PC-9 (cell line): ENCODE measurements around the gene ANKRD1. TPM values are rescaled to one million over a fixed set of nuclear protein-coding genes. Genes with fewer than 3 reads are reported as not detected.

Experiments used
- BruUV-seq: library from RNA; stranded (reverse); fragments of 400-500 nt; replicated peaks from 2 replicates; lab custom pipeline; 2021; lab: Mats Ljungman, UMichigan
- CTCF ChIA-PET: fragments of 300-600 bp; sonication (Branson Sonifier 250); formaldehyde crosslinking; loops from one replicate; lab custom pipeline; 2022; ENCODE audit warnings: antibody characterized with exemption; lab: Charles Lee
- POLR2A ChIA-PET: fragments of 300-600 bp; sonication (Branson Sonifier 250); formaldehyde crosslinking; loops from one replicate; lab custom pipeline; 2022; ENCODE audit warnings: antibody characterized with exemption; ENCODE audit not compliant: unreplicated experiment; lab: Charles Lee
- DNase-seq, 2 experiments: peaks; one replicate each; pipeline versions ENCODE4 v3.0.0 to v3.0.0-alpha.2; 2015 to 2022; ENCODE audit warnings: mixed read lengths in 1 of 2
- H2AFZ ChIP-seq: fragments of 200-600 bp; sonication (generic); 2 replicates; pipeline ENCODE4 v1.8.1; 2017; ENCODE audit warnings: antibody characterized with exemption
- H3F3A ChIP-seq: fragments of 200-600 bp; sonication (generic); 2 replicates; pipeline ENCODE4 v1.8.1; 2017; ENCODE audit warnings: antibody characterized with exemption, mild to moderate bottlenecking, low read depth; ENCODE audit not compliant: insufficient read depth
- H3K27ac ChIP-seq: fragments of 200-600 bp; sonication (generic); 2 replicates; pipeline ENCODE4 v1.6.1; 2016; ENCODE audit warnings: mixed run types
- H3K27me3 ChIP-seq: fragments of 200-600 bp; sonication (generic); 2 replicates; pipeline ENCODE4 v1.6.1; 2016; ENCODE audit warnings: low read depth, mixed run types; ENCODE audit not compliant: insufficient read depth
- H3K36me3 ChIP-seq: fragments of 200-600 bp; sonication (generic); 2 replicates; pipeline ENCODE4 v1.6.1; 2016; ENCODE audit warnings: low read depth, mixed run types
- H3K4me1 ChIP-seq: fragments of 200-600 bp; sonication (generic); replicated peaks from 2 replicates; pipeline ENCODE4 v1.6.1; 2016; ENCODE audit warnings: mixed run types; ENCODE audit not compliant: insufficient read depth
- H3K4me2 ChIP-seq: fragments of 200-600 bp; sonication (generic); 2 replicates; pipeline ENCODE4 v1.6.1; 2017; ENCODE audit warnings: mixed run types
- H3K4me3 ChIP-seq: fragments of 200-600 bp; sonication (generic); 2 replicates; pipeline ENCODE4 v1.6.1; 2016; ENCODE audit warnings: mixed run types
- H3K79me2 ChIP-seq: fragments of 200-600 bp; sonication (generic); 2 replicates; pipeline ENCODE4 v1.6.1; 2017; ENCODE audit warnings: low read depth, mixed run types
- H3K9me2 ChIP-seq: fragments of 200-600 bp; sonication (generic); 2 replicates; pipeline ENCODE4 v1.8.1; 2017; ENCODE audit warnings: mild to moderate bottlenecking; ENCODE audit not compliant: insufficient read depth
- H3K9me3 ChIP-seq: fragments of 200-600 bp; sonication (generic); 2 replicates; pipeline ENCODE4 v1.8.1; 2016; ENCODE audit warnings: low read depth; ENCODE audit not compliant: insufficient read depth
- H4K20me1 ChIP-seq: fragments of 200-600 bp; sonication (generic); 2 replicates; pipeline ENCODE4 v1.8.1; 2017; ENCODE audit not compliant: insufficient read depth
- EZH2 ChIP-seq: fragments of 200-600 bp; sonication (generic); IDR thresholded peaks from 2 replicates; pipeline ENCODE4 v1.8.0; 2017; ENCODE audit warnings: antibody characterized with exemption, low read depth
- intact Hi-C: fragments of 100-400 bp; cut with micrococcal nuclease; formaldehyde crosslinking; loops from one replicate; pipeline ENCODE4 v1.10.0; 2022; ENCODE audit not compliant: unreplicated experiment
- total RNA-seq: library from RNA; stranded (reverse); gene quantifications from 2 replicates; pipeline ENCODE4 v1.2.3, GENCODE V29; 2021
- TF ChIP-seq, protein P1 (sequence below): fragments of 200-600 bp; sonication (generic); conservative IDR thresholded peaks from 2 replicates; pipeline ENCODE4 v1.6.1; 2017; ENCODE audit warnings: mixed run types, antibody characterized with exemption, mild to moderate bottlenecking, moderate library complexity

ANKRD1 gene
- total RNA-seq, 1 experiment from 2014 or later, result 6.7 TPM

DNA sequence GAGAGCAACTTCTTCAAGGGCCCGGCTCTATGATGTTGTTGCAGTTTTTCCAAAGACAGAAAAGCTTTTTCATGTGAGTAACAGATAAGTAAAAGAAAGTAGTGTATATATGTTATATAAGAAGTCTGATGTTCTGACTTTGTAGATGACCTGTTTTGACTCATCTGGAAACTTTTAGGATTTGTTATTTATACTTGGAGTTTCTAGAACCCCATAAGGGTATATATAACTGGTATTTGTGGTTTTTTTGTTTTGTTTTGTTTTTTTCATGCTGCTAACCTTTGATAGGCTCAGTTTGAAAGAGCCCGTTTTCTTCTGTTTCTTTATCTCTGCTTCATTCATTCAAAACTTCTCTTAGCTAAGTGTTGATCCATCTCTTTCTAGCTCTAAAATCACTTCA lies 41.8 kb downstream of the ANKRD1 start:
- no peaks in the 10 kb centered on the region for H3K36me3 ChIP-seq
- CTCF ChIA-PET, result no interaction called here
- BruUV-seq, result no TSS peak

DNA sequence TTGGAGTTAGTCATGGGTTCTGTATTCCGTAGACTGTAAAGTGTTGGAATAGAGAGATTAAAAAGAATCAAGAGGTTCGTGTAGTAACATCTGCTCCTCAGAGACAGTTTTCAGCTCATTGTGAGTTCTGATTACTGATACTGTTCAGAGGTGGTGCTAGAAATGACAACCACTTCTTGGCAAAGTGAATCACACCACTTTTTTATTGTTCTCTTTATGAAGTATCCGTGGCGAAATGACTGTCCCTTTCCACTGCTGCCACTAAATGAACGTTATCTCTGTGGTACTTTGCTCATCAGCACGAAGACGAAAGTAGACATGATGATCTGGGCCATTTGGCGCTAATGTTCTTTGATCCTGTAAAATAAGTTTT lies 48.3 kb downstream of the ANKRD1 start:
- TF ChIP-seq, protein P1, sequence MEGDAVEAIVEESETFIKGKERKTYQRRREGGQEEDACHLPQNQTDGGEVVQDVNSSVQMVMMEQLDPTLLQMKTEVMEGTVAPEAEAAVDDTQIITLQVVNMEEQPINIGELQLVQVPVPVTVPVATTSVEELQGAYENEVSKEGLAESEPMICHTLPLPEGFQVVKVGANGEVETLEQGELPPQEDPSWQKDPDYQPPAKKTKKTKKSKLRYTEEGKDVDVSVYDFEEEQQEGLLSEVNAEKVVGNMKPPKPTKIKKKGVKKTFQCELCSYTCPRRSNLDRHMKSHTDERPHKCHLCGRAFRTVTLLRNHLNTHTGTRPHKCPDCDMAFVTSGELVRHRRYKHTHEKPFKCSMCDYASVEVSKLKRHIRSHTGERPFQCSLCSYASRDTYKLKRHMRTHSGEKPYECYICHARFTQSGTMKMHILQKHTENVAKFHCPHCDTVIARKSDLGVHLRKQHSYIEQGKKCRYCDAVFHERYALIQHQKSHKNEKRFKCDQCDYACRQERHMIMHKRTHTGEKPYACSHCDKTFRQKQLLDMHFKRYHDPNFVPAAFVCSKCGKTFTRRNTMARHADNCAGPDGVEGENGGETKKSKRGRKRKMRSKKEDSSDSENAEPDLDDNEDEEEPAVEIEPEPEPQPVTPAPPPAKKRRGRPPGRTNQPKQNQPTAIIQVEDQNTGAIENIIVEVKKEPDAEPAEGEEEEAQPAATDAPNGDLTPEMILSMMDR, result no peak
- TF ChIP-seq EZH2, result no peak
- Histone ChIP-seq H3K9me2 (no peaks in the 10 kb centered on the region), H3F3A (no peaks in the 10 kb centered on the region), H3K4me1 (peaks cover 15% of the 10 kb centered on the region), H3K4me2 (peak overlapping the region; percentile 97), H4K20me1 (no peaks in the 10 kb centered on the region), H3K9me3 (no peaks in the 10 kb centered on the region; the same call in 1 of the 2 replicates), H3K79me2 (peaks cover 20% of the 10 kb centered on the region), H3K27me3 (no peaks in the 10 kb centered on the region), H3K27ac (no peak overlapping the region), H2AFZ (peak overlapping the region; percentile 96), H3K4me3 (peak overlapping the region; percentile 78), H3K36me3 (no peaks in the 10 kb centered on the region)
- ChIA-PET CTCF (interaction anchor here (0.7 to 1.1 kb wide), 2 partner anchors 122 to 152 kb away, joined by 4 read pairs; no protein-coding TSS in a partner anchor), POLR2A (no interaction called here)
- DNase-seq, result no peak
- intact Hi-C loops, result loop anchor here (5.0 kb wide), 1 partner anchor 1445 kb away; no protein-coding TSS in a partner anchor
- TSS peak; percentile 41 for BruUV-seq

More for the DNA sequence above, 41.8 kb downstream of the ANKRD1 start:
- H3K27ac ChIP-seq, result no peak overlapping the region
- intact Hi-C loops, result no loop called here
- no peaks in the 10 kb centered on the region; the same call in 1 of the 2 replicates for H3F3A ChIP-seq
- H3K9me2 ChIP-seq, result no peaks in the 10 kb centered on the region
- H3K4me3 ChIP-seq, result no peak overlapping the region
- H3K79me2 ChIP-seq, result no peaks in the 10 kb centered on the region
- H4K20me1 ChIP-seq, result no peaks in the 10 kb centered on the region
- peaks cover under 1% of the 10 kb centered on the region; the same call in 1 of the 2 replicates for H3K4me1 ChIP-seq
- no peaks in the 10 kb centered on the region for H3K27me3 ChIP-seq
- no peak for DNase-seq
- no peak for TF ChIP-seq EZH2
- TF ChIP-seq, protein P1, result no peak
- no peak overlapping the region for H2AFZ ChIP-seq
- POLR2A ChIA-PET, result interaction anchor here (0.6 kb wide), 1 partner anchor 596 kb away, joined by 6 read pairs; no protein-coding TSS in a partner anchor
- H3K9me3 ChIP-seq, result no peaks in the 10 kb centered on the region
- no peak overlapping the region for H3K4me2 ChIP-seq

DNA sequence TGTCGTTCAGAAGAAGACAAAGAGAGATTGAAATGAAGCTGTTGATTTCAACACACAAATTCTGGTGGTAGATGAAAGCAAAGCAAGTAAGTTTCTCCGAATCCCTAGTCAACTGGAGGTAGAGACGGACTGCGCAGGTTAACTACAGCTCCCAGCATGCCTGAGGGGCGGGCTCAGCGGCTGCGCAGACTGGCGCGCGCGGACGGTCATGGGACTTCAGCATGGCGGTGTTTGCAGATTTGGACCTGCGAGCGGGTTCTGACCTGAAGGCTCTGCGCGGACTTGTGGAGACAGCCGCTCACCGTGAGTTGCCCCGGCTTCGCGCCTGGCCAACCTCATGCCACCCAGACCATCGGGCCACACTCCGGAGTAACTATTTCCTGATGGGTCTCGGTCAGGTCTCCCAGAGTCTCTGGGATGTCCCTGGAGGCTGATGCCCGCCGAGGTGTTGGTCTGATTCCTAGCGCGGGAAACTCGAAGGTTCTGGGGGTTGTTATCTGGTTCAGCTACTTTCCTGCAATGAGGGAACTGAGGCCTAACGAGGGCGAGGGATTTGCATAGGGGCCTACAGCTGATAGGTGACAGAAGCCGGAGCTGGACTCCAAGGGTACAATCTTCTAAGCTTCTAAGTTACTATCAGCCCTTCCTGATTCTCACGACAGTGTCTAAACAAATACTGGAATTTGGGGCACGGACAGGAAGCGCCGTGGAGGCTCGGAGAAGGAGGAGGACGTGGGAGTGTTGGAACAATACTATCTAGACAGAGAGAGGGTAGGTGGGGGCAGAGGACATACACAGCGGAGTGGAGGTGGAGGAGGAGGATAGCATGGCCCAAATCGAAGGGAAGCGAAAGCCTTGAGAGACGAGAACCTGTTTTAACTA lies 48.9 kb downstream of the ANKRD1 start, which contains the start of gene RPP30:
RPP30 (plus strand) TSS at position 209 of the 882 bp plus-strand sequence; CDS start at position 222, 13 bp downstream.
- POLR2A ChIA-PET, result interaction anchor here (0.6 to 0.7 kb wide), 2 partner anchors 131 to 537 kb away, joined by 3 read pairs; no protein-coding TSS in a partner anchor
- DNase-seq, result peak; percentile 68 to 70
- TF ChIP-seq, protein P1, result no peak
- TF ChIP-seq EZH2, result no peak
- H3F3A ChIP-seq, result no peaks in the 10 kb centered on the region
- peak within 1 kb of the TSS; percentile 78 for H3K4me3 ChIP-seq
- no peaks in the 10 kb centered on the region for H3K9me2 ChIP-seq
- intact Hi-C loops, result loop anchor here (2.0 to 5.0 kb wide), 2 partner anchors 121 to 1445 kb away; no protein-coding TSS in a partner anchor
- no peaks in the 10 kb centered on the region for H4K20me1 ChIP-seq
- H3K4me1 ChIP-seq, result peaks cover 15% of the 10 kb centered on the region
- H2AFZ ChIP-seq, result peak within 1 kb of the TSS; percentile 96
- no peak within 1 kb of the TSS for H3K27ac ChIP-seq
- H3K4me2 ChIP-seq, result peak within 1 kb of the TSS; percentile 97
- no peaks in the 10 kb centered on the region; the same call in 1 of the 2 replicates for H3K9me3 ChIP-seq
- CTCF ChIA-PET, result interaction anchor here (0.6 to 1.1 kb wide), 3 partner anchors 12 to 740 kb away, joined by 4 to 15 read pairs (median 4); no protein-coding TSS in a partner anchor
- H3K27me3 ChIP-seq, result no peaks in the 10 kb centered on the region
- H3K36me3 ChIP-seq, result no peaks in the 10 kb centered on the region
- no TSS peak for BruUV-seq
- H3K79me2 ChIP-seq, result peaks cover 20% of the 10 kb centered on the region
